OCI-LY1 (cell line): ENCODE data around the gene PPIL4.

ENCODE experiments used
- H2AFZ ChIP-seq: fragments of 200-600 bp; sonication (generic), shearing (Covaris generic); 2 replicates; pipeline ENCODE4 v1.6.0; 2014; ENCODE audit warnings: antibody characterized with exemption, mild to moderate bottlenecking, low read length
- H3F3A ChIP-seq: fragments of 200-600 bp; sonication (generic), shearing (Covaris generic); 2 replicates; pipeline ENCODE4 v1.6.0; 2014; ENCODE audit warnings: mild to moderate bottlenecking, antibody characterized with exemption, low read length, moderate library complexity; ENCODE audit not compliant: insufficient read depth
- H3K27ac ChIP-seq: fragments of 200-600 bp; sonication (generic); 2 replicates; pipeline ENCODE4 v1.5.1; 2014; ENCODE audit warnings: low read length, mixed run types, mild to moderate bottlenecking, low read depth; ENCODE audit not compliant: poor library complexity, severe bottlenecking
- H3K27me3 ChIP-seq: fragments of 200-600 bp; sonication (generic); 2 replicates; pipeline ENCODE4 v1.6.0; 2014; ENCODE audit warnings: antibody characterized with exemption, mild to moderate bottlenecking, low read length, moderate library complexity; ENCODE audit not compliant: insufficient read depth
- H3K36me3 ChIP-seq: fragments of 200-600 bp; sonication (generic); 2 replicates; pipeline ENCODE4 v1.6.1; 2014; ENCODE audit warnings: mild to moderate bottlenecking, antibody characterized with exemption, low read length, moderate library complexity, mixed read lengths; ENCODE audit not compliant: insufficient read depth
- H3K4me1 ChIP-seq: fragments of 200-600 bp; sonication (generic); 2 replicates; pipeline ENCODE4 v1.5.1; 2014; ENCODE audit warnings: mild to moderate bottlenecking, low read length, moderate library complexity; ENCODE audit not compliant: insufficient read depth, severe bottlenecking
- H3K4me2 ChIP-seq: fragments of 200-600 bp; sonication (generic), shearing (Covaris generic); 2 replicates; pipeline ENCODE4 v1.6.1; 2014; ENCODE audit warnings: low read length
- H3K4me3 ChIP-seq: fragments of 200-600 bp; sonication (generic); 2 replicates; pipeline ENCODE4 v1.5.1; 2014; ENCODE audit warnings: low read length, low read depth, mild to moderate bottlenecking, mixed read lengths; ENCODE audit not compliant: poor library complexity, severe bottlenecking
- H3K79me2 ChIP-seq: fragments of 200-600 bp; shearing (Covaris generic); 2 replicates; pipeline ENCODE4 v1.6.1; 2016; ENCODE audit warnings: mixed run types, low read length, mixed read lengths; ENCODE audit not compliant: insufficient read depth
- H3K9ac ChIP-seq: fragments of 200-600 bp; sonication (generic), shearing (Covaris generic); 2 replicates; pipeline ENCODE4 v1.6.1; 2014; ENCODE audit warnings: mild to moderate bottlenecking, low read length, mixed read lengths
- H3K9me2 ChIP-seq: fragments of 200-600 bp; sonication (generic), shearing (Covaris generic); 2 replicates; pipeline ENCODE4 v1.6.1; 2014; ENCODE audit warnings: low read depth, mild to moderate bottlenecking, low read length, mixed read lengths
- H3K9me3 ChIP-seq: fragments of 200-600 bp; shearing (Covaris generic); 2 replicates; pipeline ENCODE4 v1.6.1; 2014; ENCODE audit warnings: low read length, mixed read lengths
- H4K20me1 ChIP-seq: fragments of 200-600 bp; sonication (generic), shearing (Covaris generic); 2 replicates; pipeline ENCODE4 v1.6.0; 2016; ENCODE audit warnings: mild to moderate bottlenecking, low read length; ENCODE audit not compliant: insufficient read depth
- CTCF ChIP-seq: fragments of 200-600 bp; sonication (generic), shearing (Covaris generic); IDR thresholded peaks from 2 replicates; pipeline ENCODE4 v1.5.1; 2017; ENCODE audit warnings: mild to moderate bottlenecking, antibody characterized with exemption, low read length, moderate library complexity, mixed read lengths
- EZH2 ChIP-seq: fragments of 200-600 bp; sonication (generic), shearing (Covaris generic); IDR thresholded peaks from 2 replicates; pipeline ENCODE4 v1.8.0; 2017; ENCODE audit warnings: borderline replicate concordance, mixed run types, mild to moderate bottlenecking, antibody characterized with exemption, low read length, moderate library complexity, mixed read lengths

Gene PPIL4

GRCh38 chr6:149567945-149568585, 22.2 kb upstream of the PPIL4 start:
- Histone ChIP-seq H3K9ac (peak overlapping the region; percentile 8; the same call in 1 of the 2 replicates), H2AFZ (no peak overlapping the region)
- TF ChIP-seq EZH2 (no peak), CTCF (no peak)

GRCh38 chr6:149567194-149567586, 21.3 kb upstream of the PPIL4 start:
- Histone ChIP-seq H2AFZ (no peak overlapping the region), H4K20me1 (no peaks in the 10 kb centered on the region), H3K9ac (peak overlapping the region; percentile 99), H3K36me3 (peaks cover 3% of the 10 kb centered on the region; the same call in 1 of the 2 replicates), H3K27me3 (no peaks in the 10 kb centered on the region), H3K9me3 (no peaks in the 10 kb centered on the region), H3K27ac (peak overlapping the region; percentile 40), H3K4me1 (peaks cover 25% of the 10 kb centered on the region), H3K9me2 (no peaks in the 10 kb centered on the region), H3K4me3 (peak overlapping the region; percentile 99), H3F3A (no peaks in the 10 kb centered on the region), H3K79me2 (peaks cover 38% of the 10 kb centered on the region), H3K4me2 (peak overlapping the region; percentile 61)
- no peak for TF ChIP-seq EZH2
- no peak for TF ChIP-seq CTCF

More at GRCh38 chr6:149567945-149568585, 22.2 kb upstream of the PPIL4 start:
- Histone ChIP-seq H4K20me1 (no peaks in the 10 kb centered on the region), H3K36me3 (peaks cover 3% of the 10 kb centered on the region; the same call in 1 of the 2 replicates), H3K27me3 (no peaks in the 10 kb centered on the region), H3K4me1 (peaks cover 25% of the 10 kb centered on the region), H3K9me2 (no peaks in the 10 kb centered on the region), H3K79me2 (peaks cover 45% of the 10 kb centered on the region), H3K4me2 (peak overlapping the region; percentile 61), H3K27ac (peak overlapping the region; percentile 40), H3K4me3 (peak overlapping the region; percentile 99), H3F3A (no peaks in the 10 kb centered on the region), H3K9me3 (no peaks in the 10 kb centered on the region)

- H2AFZ ChIP-seq = no peak overlapping the region
- H3K36me3 ChIP-seq = peaks cover 3% of the 10 kb centered on the region; the same call in 1 of the 2 replicates
- H3F3A ChIP-seq = no peaks in the 10 kb centered on the region
- peaks cover 25% of the 10 kb centered on the region for H3K4me1 ChIP-seq
- H3K27me3 ChIP-seq = no peaks in the 10 kb centered on the region
- peak overlapping the region; percentile 61 for H3K4me2 ChIP-seq
- H3K9ac ChIP-seq = peak overlapping the region; percentile 99
- peak overlapping the region; percentile 40 for H3K27ac ChIP-seq
- TF ChIP-seq CTCF (no peak), EZH2 (no peak)
- H3K79me2 ChIP-seq = peaks cover 36% of the 10 kb centered on the region
- no peaks in the 10 kb centered on the region for H3K9me2 ChIP-seq
- no peaks in the 10 kb centered on the region for H3K9me3 ChIP-seq
- H3K4me3 ChIP-seq = peak overlapping the region; percentile 99
- H4K20me1 ChIP-seq = no peaks in the 10 kb centered on the region
These were observed 20.8 kb upstream of the PPIL4 start for GRCh38 chr6:149566410-149567193.
